ENCODE data around the gene NUP93.

NUP93 gene

GRCh38 chr16:56743840-56744239 lies 13.9 kb downstream of the NUP93 start:
- DNase-seq (ENCODE audit: low spot score), result peak; percentile 88

- DNase-seq (ENCODE audit: low spot score), result no peak
Measured at GRCh38 chr16:56744996-56745640, 15.2 kb downstream of the NUP93 start.

- no peak for DNase-seq (ENCODE audit: low spot score)
Measured at GRCh38 chr16:56747486-56748045, 17.6 kb downstream of the NUP93 start.

GRCh38 chr16:56748191-56748590 lies 18.3 kb downstream of the NUP93 start:
- no peak for DNase-seq (ENCODE audit: low spot score)

- no peak for DNase-seq (ENCODE audit: low spot score)
Measured at GRCh38 chr16:56748826-56749225, 18.9 kb downstream of the NUP93 start.

- no peak for DNase-seq (ENCODE audit: low spot score)
Measured at GRCh38 chr16:56749672-56750491, 20.0 kb downstream of the NUP93 start.

- peak; percentile 25 for DNase-seq (ENCODE audit: low spot score)
Measured at GRCh38 chr16:56753410-56753809, 23.5 kb downstream of the NUP93 start.

- DNase-seq (ENCODE audit: low spot score), result no peak
Measured at GRCh38 chr16:56755038-56755437, 25.1 kb downstream of the NUP93 start.

- no peak for DNase-seq (ENCODE audit: low spot score)
Measured at GRCh38 chr16:56758432-56758831, 28.5 kb downstream of the NUP93 start.

- DNase-seq (ENCODE audit: low spot score), result no peak
Measured at GRCh38 chr16:56758930-56759329, 29.0 kb downstream of the NUP93 start.

- no peak for DNase-seq (ENCODE audit: low spot score)
Measured at GRCh38 chr16:56763291-56763916, 33.5 kb downstream of the NUP93 start.

- no peak for DNase-seq (ENCODE audit: low spot score)
Measured at GRCh38 chr16:56764835-56765234, 34.9 kb downstream of the NUP93 start.

GRCh38 chr16:56765949-56766348 lies 36.0 kb downstream of the NUP93 start:
- no peak for DNase-seq (ENCODE audit: low spot score)

- DNase-seq (ENCODE audit: low spot score), result no peak
Measured at GRCh38 chr16:56767024-56767423, 37.1 kb downstream of the NUP93 start.

- no peak for DNase-seq (ENCODE audit: low spot score)
Measured at GRCh38 chr16:56769677-56770076, 39.7 kb downstream of the NUP93 start.

GRCh38 chr16:56771558-56772279 lies 41.8 kb downstream of the NUP93 start:
- DNase-seq (ENCODE audit: low spot score), result peak; percentile 19

GRCh38 chr16:56773532-56773931 lies 43.6 kb downstream of the NUP93 start:
- DNase-seq (ENCODE audit: low spot score), result no peak

- no peak for DNase-seq (ENCODE audit: low spot score)
Measured at GRCh38 chr16:56774016-56774680, 44.2 kb downstream of the NUP93 start.

- DNase-seq (ENCODE audit: low spot score), result no peak
Measured at GRCh38 chr16:56775162-56775561, 45.2 kb downstream of the NUP93 start.

- DNase-seq (ENCODE audit: low spot score), result peak; percentile 39
Measured at GRCh38 chr16:56776562-56776961, 46.6 kb downstream of the NUP93 start.

GRCh38 chr16:56777001-56777400 lies 47.1 kb downstream of the NUP93 start:
- peak; percentile 7 for DNase-seq (ENCODE audit: low spot score)

GRCh38 chr16:56777482-56777881 lies 47.6 kb downstream of the NUP93 start:
- peak; percentile 56 for DNase-seq (ENCODE audit: low spot score)

Data from AG08395 (cell line).